ENCODE data around the gene ARL3. TPM values are rescaled to one million over a fixed set of nuclear protein-coding genes. Genes with fewer than 3 reads are reported as not detected.

The ARL3 gene
- total RNA-seq, 4 donors from 2014 or later, result 7.9 to 9.8 (median 8.4) TPM

DNA sequence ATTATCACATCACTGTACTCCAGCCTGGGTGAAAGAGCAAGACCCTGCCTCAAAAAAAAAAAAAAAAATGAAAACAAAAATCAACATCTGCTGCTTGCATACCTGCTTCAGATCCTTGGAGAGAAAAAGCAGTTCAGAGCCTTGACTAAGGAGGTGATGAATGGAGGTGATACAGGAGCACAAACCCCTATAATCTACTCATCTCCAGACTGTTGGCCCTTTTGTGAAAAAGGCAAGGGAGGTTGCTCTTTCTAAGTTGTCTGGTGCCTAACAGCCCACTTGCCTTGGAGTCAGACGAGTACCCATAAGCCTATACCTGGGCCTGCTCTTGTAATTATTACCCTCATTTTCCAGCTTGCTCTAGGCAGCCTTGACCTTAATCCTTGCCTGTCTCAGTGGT is 1.7 kb upstream of the ARL3 start:
- intact Hi-C loops (cut with DNase I), result no loop called here
- TF ChIP-seq CTCF (IDR thresholded peaks at IDR 0.05) (no peak), EP300 (IDR thresholded peaks at IDR 0.05) (no peak), POLR2AphosphoS5 (IDR thresholded peaks at IDR 0.05) (no peak), POLR2A (IDR thresholded peaks at IDR 0.05; ENCODE audit: low read depth) (no peak)
- Histone ChIP-seq H3K27ac (replicated peaks in 1 of 4) (no peak overlapping the region), H3K4me1 (peaks cover 19 to 45% (median 38%) of the 10 kb centered on the region in 4 donors), H3K36me3 (no peaks in the 10 kb centered on the region), H3K27me3 (no peaks in the 10 kb centered on the region), H3K4me3 (no peak overlapping the region), H3K9me3 (no peaks in the 10 kb centered on the region)
- 100% methylated on average over 1 of the region's 1 CpG for WGBS
- DNase-seq (ENCODE audit: extremely low spot score), result no peak

DNA sequence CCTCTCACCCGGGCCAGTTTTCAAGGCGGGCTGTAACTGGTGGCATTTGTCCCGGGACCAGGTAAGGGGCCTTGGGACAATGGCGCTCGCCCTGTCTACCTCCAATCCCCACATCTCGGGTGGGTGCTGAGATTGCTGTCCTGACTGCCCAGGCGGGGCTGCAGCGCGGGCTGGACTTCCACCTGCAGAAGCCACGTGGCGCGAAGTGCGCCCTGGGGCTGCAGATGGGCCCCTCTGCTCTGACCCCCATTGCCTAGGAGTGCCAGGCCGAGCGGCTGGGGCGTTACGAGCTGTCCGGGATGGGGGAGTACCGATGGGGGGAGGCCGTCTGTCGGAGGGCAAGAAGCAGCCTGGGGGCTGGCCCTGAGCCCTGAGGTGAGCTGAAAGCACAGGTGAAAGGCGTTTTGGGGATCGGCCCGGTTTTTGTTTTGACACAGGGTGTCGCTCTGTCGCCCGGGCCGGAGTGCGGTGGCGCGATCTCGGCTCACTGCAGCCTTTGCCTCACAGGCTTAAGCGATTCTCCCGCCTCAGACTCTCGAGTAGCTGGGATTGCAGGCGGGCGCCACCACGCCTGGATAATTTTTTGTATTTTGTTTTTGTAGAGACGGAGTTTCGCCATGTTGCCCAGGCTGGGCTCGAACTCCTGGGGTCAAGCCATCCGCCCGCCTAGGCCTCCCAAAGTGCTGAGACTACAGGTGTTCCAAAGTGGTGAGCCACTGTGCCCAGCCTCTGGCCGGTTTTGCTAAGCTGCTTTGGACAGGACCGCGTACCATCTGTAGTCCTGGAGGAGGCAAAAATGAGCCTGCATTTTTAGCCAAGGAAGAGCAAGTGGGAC is 641 bp upstream of the ARL3 start, which contains the start of gene SFXN2:
Gene SFXN2, plus strand, starts transcription at position 16 of the 835 bp plus-strand sequence. CDS start 12,001 bp downstream, outside the sequence.
- Histone ChIP-seq H3K27ac (replicated peaks in 1 of 4) (peak within 1 kb of the TSS; percentile 86 to 92 (median 90)), H3K4me3 (peak within 1 kb of the TSS; percentile 87 to 98 (median 88)), H3K27me3 (no peaks in the 10 kb centered on the region), H3K9me3 (no peaks in the 10 kb centered on the region), H3K4me1 (peaks cover 19 to 53% (median 43%) of the 10 kb centered on the region in 4 donors), H3K36me3 (no peaks in the 10 kb centered on the region)
- WGBS, result 5% methylated on average over 26 of the region's 46 CpGs
- TF ChIP-seq POLR2AphosphoS5 (IDR thresholded peaks at IDR 0.05) (no peak), EP300 (IDR thresholded peaks at IDR 0.05) (no peak), CTCF (IDR thresholded peaks at IDR 0.05) (no peak), POLR2A (IDR thresholded peaks at IDR 0.05; ENCODE audit: low read depth) (no peak)
- intact Hi-C loops (cut with DNase I), result loop anchor here (5.0 kb wide), 1 partner anchor 68 kb away; no protein-coding TSS in a partner anchor
- no peak for DNase-seq (ENCODE audit: extremely low spot score)

DNA sequence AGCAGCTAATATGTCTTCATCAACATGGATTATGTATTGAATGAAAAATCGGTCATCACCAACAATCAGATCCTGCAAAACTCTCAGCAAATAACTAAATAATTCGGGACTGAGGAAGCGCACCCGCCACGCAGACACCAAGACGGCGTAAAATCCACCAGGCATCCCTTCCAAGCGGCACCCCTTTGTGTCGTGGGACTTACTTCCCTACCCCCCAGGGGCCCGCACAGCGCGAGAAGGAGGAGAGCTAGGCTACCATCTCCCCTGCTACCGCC is 721 bp downstream of the ARL3 start:
- H3K27me3 ChIP-seq, result no peaks in the 10 kb centered on the region
- no peaks in the 10 kb centered on the region for H3K36me3 ChIP-seq
- TF ChIP-seq POLR2AphosphoS5 (IDR thresholded peaks at IDR 0.05), result peak in 1 of 2 donors; percentile 4
- no peak for TF ChIP-seq EP300 (IDR thresholded peaks at IDR 0.05)
- no peak for TF ChIP-seq POLR2A (IDR thresholded peaks at IDR 0.05; ENCODE audit: low read depth)
- peak overlapping the region; percentile 86 to 92 (median 90) for H3K27ac ChIP-seq (replicated peaks in 1 of 4)
- peak overlapping the region; percentile 87 to 98 (median 88) for H3K4me3 ChIP-seq
- intact Hi-C loops (cut with DNase I), result loop anchor here (5.0 kb wide), 1 partner anchor 66 kb away; no protein-coding TSS in a partner anchor
- H3K4me1 ChIP-seq, result peaks cover 19 to 50% (median 37%) of the 10 kb centered on the region in 4 donors
- no peak for DNase-seq (ENCODE audit: extremely low spot score)
- no peaks in the 10 kb centered on the region for H3K9me3 ChIP-seq
- WGBS, result 0% methylated on average over 12 of the region's 13 CpGs

- peak overlapping the region; percentile 86 to 92 (median 90) for H3K27ac ChIP-seq (replicated peaks in 1 of 4)
- H3K36me3 ChIP-seq, result no peaks in the 10 kb centered on the region
- no peaks in the 10 kb centered on the region for H3K27me3 ChIP-seq
- intact Hi-C loops (cut with DNase I), result loop anchor here (5.0 kb wide), 1 partner anchor 66 kb away; no protein-coding TSS in a partner anchor
- H3K4me3 ChIP-seq, result peak overlapping the region; percentile 87 to 98 (median 88)
- peaks cover 15 to 45% (median 33%) of the 10 kb centered on the region in 4 donors for H3K4me1 ChIP-seq
- TF ChIP-seq CTCF (IDR thresholded peaks at IDR 0.05) (no peak), POLR2AphosphoS5 (IDR thresholded peaks at IDR 0.05) (no peak), EP300 (IDR thresholded peaks at IDR 0.05) (no peak), POLR2A (IDR thresholded peaks at IDR 0.05; ENCODE audit: low read depth) (no peak)
- H3K9me3 ChIP-seq, result no peaks in the 10 kb centered on the region
- WGBS, result 9% methylated on average over 8 of the region's 8 CpGs
- no peak for DNase-seq (ENCODE audit: extremely low spot score)
These were observed 1.2 kb downstream of the ARL3 start for GRCh38 chr10:102712843-102713538.

GRCh38 chr10:102712089-102712488 is 2.1 kb downstream of the ARL3 start:
- H3K9me3 ChIP-seq, result no peaks in the 10 kb centered on the region
- H3K36me3 ChIP-seq, result no peaks in the 10 kb centered on the region
- TF ChIP-seq CTCF (IDR thresholded peaks at IDR 0.05), result no peak
- TF ChIP-seq POLR2AphosphoS5 (IDR thresholded peaks at IDR 0.05), result no peak
- TF ChIP-seq EP300 (IDR thresholded peaks at IDR 0.05), result no peak
- TF ChIP-seq POLR2A (IDR thresholded peaks at IDR 0.05; ENCODE audit: low read depth), result no peak
- intact Hi-C loops (cut with DNase I), result loop anchor here (5.0 kb wide), 1 partner anchor 65 kb away; no protein-coding TSS in a partner anchor
- peaks cover 12 to 37% (median 26%) of the 10 kb centered on the region in 4 donors for H3K4me1 ChIP-seq
- 83% methylated on average over 4 of the region's 4 CpGs for WGBS
- no peaks in the 10 kb centered on the region for H3K27me3 ChIP-seq
- DNase-seq (ENCODE audit: extremely low spot score), result no peak
- H3K27ac ChIP-seq (replicated peaks in 1 of 4), result no peak overlapping the region
- no peak overlapping the region for H3K4me3 ChIP-seq

Data from esophagus muscularis mucosa (tissue), 4 donors.